ENCODE measurements around the gene SGSH.

SGSH gene

DNA sequence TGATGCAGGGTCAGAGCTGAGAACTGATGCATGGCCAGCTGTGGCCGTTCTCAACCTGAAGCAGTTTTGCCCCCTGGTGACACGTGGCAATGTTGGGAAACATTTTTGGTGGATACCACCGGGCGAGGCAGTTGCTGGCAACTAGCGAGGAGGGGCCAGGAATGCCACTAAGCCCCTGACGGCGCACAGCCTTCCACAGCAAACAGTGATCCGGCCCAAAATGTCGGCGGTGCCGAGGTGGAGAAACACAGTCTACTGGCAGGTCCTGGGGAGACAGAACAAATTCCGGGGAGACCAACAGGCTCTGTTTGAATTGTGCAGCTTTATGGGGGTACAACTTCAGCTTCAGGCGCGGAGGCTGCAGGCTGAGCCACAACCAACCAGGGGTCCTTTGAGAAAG, 8.3 kb upstream of the SGSH start:
- TF ChIP-seq, protein P1, sequence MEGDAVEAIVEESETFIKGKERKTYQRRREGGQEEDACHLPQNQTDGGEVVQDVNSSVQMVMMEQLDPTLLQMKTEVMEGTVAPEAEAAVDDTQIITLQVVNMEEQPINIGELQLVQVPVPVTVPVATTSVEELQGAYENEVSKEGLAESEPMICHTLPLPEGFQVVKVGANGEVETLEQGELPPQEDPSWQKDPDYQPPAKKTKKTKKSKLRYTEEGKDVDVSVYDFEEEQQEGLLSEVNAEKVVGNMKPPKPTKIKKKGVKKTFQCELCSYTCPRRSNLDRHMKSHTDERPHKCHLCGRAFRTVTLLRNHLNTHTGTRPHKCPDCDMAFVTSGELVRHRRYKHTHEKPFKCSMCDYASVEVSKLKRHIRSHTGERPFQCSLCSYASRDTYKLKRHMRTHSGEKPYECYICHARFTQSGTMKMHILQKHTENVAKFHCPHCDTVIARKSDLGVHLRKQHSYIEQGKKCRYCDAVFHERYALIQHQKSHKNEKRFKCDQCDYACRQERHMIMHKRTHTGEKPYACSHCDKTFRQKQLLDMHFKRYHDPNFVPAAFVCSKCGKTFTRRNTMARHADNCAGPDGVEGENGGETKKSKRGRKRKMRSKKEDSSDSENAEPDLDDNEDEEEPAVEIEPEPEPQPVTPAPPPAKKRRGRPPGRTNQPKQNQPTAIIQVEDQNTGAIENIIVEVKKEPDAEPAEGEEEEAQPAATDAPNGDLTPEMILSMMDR (IDR thresholded peaks at IDR 0.05): no peak

DNA sequence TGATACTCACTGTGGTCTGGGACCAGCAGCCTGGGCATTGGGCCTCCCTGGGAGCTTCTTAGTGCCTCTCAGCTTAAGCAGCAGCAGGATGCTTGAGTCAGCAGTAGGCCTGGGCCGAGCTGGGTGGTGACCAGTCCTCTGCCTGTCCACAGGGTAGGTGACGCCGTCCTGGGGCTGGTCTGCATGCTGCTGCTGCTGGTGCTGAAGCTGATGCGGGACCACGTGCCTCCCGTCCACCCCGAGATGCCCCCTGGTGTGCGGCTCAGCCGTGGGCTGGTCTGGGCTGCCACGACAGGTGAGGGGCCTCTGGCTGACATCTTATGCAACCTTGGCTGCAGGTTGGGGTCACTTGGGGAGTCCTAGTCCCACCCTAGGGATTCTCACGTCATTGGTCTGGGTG, 7.5 kb upstream of the SGSH start:
- TF ChIP-seq, protein P1 (IDR thresholded peaks at IDR 0.05): no peak

DNA sequence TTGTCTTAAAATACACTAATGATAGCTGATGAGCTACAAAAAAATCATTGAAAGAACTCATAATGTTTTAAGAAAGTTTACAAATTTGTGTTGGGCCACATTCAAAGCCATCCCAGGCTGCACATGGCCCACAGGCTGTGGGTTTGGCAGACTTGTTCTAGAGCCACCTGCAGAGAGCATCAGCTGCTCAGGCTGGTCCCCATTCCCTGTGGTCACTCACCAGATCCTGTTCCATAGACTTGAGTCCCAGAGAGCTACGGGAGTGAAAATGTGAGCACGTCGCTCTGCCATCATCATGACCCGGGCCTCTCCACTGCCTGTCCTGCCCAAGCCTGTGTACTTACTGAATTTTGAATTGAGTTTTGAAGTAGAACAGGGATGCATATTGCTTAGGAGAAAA, 7.0 kb upstream of the SGSH start:
- TF ChIP-seq, protein P1 (IDR thresholded peaks at IDR 0.05): no peak

DNA sequence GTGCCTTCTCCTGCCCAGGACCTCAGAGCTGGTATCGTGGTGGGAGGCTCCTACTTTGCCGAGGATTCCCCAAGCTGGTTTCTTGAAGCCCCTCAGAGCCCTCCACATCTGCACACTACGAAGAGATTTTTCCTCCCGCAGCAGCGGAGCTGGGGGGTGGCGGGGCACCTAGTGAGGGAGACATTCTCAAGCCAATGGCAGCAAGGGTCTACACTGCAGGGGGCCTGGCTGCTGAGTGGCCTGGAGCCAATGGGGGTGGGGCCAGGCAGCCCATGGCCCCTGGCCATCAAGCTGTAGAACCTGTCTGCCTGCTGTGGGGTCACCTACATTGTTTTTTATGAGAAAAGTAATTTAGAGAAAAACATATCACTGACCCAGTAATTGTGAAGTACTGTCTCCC, 5.1 kb upstream of the SGSH start:
- TF ChIP-seq, protein P1 (IDR thresholded peaks at IDR 0.05): no peak

DNA sequence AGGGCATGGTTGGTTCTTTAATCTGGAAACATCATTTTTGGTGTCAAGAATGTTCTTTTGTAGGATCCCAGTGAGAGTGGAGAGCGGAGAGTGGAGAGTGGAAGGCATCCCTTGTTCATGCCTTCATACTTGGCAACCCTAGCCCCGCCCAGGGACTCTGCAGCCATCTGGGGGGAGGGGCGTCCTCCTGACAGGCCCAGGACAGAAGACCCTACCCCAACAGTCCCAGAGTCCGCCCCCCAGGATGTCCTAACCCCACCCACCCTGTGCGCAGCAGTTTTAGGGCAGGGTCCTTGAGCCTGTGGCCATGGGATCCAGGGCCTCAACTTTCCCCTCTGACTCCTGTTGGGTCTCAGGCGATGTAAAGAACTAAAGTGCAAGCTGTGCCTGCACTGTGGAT, 4.5 kb upstream of the SGSH start:
- TF ChIP-seq, protein P1 (IDR thresholded peaks at IDR 0.05): no peak

DNA sequence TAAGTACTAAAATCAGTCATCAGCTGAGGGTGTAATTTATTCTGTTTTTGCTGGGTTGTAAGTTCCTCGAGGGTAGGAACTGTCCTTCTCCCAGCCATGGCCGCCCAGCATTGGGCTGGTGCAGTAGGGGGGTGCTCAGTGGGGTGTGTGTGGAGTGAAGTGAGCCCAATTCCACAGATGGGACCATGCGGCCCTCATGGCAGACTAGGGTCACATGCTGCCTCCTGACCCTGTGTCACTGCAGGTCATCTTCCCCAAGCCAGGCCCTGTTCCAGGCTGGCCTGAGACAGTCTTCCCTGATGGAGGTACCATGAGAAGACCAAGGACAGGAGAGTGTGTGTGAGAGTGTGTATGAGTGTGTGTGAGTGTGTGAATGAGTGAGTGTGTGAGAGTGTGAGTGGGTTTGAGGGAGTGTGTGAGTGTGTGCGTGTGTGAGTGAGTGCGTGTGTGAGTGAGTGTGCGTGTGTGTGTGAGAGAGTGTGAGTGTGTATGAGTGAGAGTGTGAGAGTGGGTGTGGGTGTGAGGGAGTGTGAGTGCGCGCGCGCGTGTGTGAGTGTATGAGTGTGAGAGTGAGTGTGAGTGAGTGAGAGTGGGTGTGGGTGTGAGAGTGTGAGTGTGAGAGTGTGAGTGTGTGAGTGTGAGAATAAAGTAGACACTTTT, 3.8 kb upstream of the SGSH start:
- TF ChIP-seq, protein P1 (IDR thresholded peaks at IDR 0.05): no peak

DNA sequence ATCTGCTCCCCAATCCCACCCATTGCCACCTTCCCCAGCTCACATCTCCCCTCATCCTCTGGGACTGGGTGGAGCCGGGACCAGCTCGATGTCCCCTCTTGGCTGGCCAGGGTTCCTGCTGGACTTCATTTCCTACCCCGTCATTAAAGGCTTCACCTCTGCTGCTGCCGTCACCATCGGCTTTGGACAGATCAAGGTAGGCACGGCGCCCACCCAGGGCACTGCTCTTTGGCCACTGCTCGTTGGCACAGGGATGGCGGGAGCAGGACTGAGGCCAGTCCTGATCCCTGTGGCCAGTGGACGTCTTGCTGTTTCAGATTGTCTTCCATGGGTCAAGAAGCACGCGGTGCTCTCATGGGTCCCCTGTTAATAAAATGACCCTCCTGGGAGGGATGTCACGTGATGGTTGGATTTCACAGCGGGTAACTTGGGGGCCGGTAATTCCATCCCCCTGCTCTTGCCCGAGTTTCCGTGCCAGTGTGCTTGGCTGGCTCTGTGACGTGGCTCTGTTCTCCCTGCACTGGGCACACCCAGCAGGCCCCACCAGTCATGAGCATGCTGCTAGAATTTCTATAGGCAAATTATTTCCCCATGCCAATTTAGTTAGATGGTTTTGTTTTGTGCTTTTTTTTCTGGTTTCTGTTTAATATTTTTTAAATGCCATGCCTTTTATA, 3.1 kb upstream of the SGSH start:
- TF ChIP-seq, protein P1 (IDR thresholded peaks at IDR 0.05): no peak

Measured in LNCAP (cell line).